ENCODE data around the gene RORC. TPM values are rescaled to one million over a fixed set of nuclear protein-coding genes. Genes with fewer than 3 reads are reported as not detected.
"Not testable (repeated sequence)": the region's sequence is repeated elsewhere in the genome, so short reads cannot be mapped to it uniquely, and the experiment has no call there.

The RORC gene
- total and polyA plus RNA-seq, 2 donors, result 19.9 to 56.8 TPM

GRCh38 chr1:151780736-151781135 lies 50.9 kb downstream of the RORC start:
- not testable (repeated sequence) for H3K27me3 ChIP-seq (ENCODE audit: control insufficient read depth in 2 of 2, insufficient read depth in 1 of 2, low read length in 1 of 2); DNase-seq (ENCODE audit: low read depth in 6 of 9, low spot score in 9 of 9); H3K27ac ChIP-seq (ENCODE audit: low read depth in 1 of 2, low read length in 1 of 2); H3K4me1 ChIP-seq (ENCODE audit: control insufficient read depth in 2 of 2, insufficient read depth in 2 of 2, low read length in 2 of 2); H3K9me3 ChIP-seq (ENCODE audit: control insufficient read depth in 2 of 2, insufficient read depth in 1 of 2, low read length in 1 of 2); H3K4me3 ChIP-seq (ENCODE audit: low read length in 2 of 2)
- WGBS, result 84% methylated on average over 5 of the region's 5 CpGs
- peaks cover 14 to 22% of the 10 kb centered on the region in 2 donors for H3K36me3 ChIP-seq (ENCODE audit: control insufficient read depth in 2 of 2, insufficient read depth in 2 of 2, low read length in 1 of 2)

DNA sequence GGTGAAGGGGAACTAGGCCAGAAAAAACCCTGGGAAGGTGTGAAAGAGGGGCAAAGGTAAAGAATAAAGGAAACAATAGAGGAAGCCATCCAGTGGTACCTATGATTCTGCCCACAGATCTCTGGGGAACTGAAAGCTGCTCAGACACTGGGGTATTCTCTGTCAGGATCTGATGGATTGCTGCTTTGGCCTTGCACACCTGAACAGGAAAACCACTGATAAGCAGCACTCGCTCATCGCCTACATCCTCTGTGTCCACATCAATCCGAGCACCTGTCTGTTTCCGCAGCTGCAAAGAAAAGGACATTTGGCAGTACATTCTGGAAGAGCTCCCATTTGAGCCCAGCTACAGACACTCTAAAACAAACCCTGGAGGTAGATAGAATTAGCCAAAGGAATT lies 51.8 kb downstream of the RORC start:
- Histone ChIP-seq H3K27ac (ENCODE audit: low read depth in 1 of 2, low read length in 1 of 2) (no peak overlapping the region), H3K4me3 (ENCODE audit: low read length in 2 of 2) (no peak overlapping the region), H3K4me1 (ENCODE audit: control insufficient read depth in 2 of 2, insufficient read depth in 2 of 2, low read length in 2 of 2) (peaks cover 8% of the 10 kb centered on the region in 2 donors), H3K9me3 (ENCODE audit: control insufficient read depth in 2 of 2, insufficient read depth in 1 of 2, low read length in 1 of 2) (no peaks in the 10 kb centered on the region), H3K36me3 (ENCODE audit: control insufficient read depth in 2 of 2, insufficient read depth in 2 of 2, low read length in 1 of 2) (peaks cover 16 to 28% of the 10 kb centered on the region in 2 donors), H3K27me3 (ENCODE audit: control insufficient read depth in 2 of 2, insufficient read depth in 1 of 2, low read length in 1 of 2) (no peaks in the 10 kb centered on the region)
- WGBS, result 11% methylated on average over 4 of the region's 4 CpGs
- no peak for DNase-seq (ENCODE audit: low read depth in 6 of 9, low spot score in 9 of 9)

DNA sequence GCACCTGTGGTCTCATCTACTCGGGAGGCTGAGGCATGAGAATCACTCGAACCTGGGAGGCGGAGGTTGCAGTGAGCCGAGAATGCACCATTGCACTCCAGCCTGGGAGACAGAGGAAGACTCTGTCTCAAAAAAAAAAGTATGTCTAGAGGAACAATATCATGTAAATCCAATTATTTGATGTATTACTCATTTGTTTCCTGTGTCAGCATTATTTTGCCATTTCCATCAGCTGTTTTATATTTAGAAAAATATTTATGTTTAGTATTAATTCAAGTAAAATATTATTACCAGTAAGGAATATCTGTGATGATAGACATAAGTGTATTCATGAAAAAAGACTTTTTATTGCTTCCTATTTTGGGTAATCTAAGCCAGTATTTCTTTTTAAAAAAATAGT lies 54.3 kb downstream of the RORC start:
- Histone ChIP-seq H3K4me3 (ENCODE audit: low read length in 2 of 2) (no peak overlapping the region), H3K27ac (ENCODE audit: low read depth in 1 of 2, low read length in 1 of 2) (no peak overlapping the region), H3K36me3 (ENCODE audit: control insufficient read depth in 2 of 2, insufficient read depth in 2 of 2, low read length in 1 of 2) (peaks cover 22 to 42% of the 10 kb centered on the region in 2 donors), H3K4me1 (ENCODE audit: control insufficient read depth in 2 of 2, insufficient read depth in 2 of 2, low read length in 2 of 2) (peaks cover 8% of the 10 kb centered on the region in 2 donors), H3K9me3 (ENCODE audit: control insufficient read depth in 2 of 2, insufficient read depth in 1 of 2, low read length in 1 of 2) (no peaks in the 10 kb centered on the region), H3K27me3 (ENCODE audit: control insufficient read depth in 2 of 2, insufficient read depth in 1 of 2, low read length in 1 of 2) (no peaks in the 10 kb centered on the region)
- WGBS, result 98% methylated on average over 4 of the region's 4 CpGs
- DNase-seq (ENCODE audit: low read depth in 6 of 9, low spot score in 9 of 9), result no peak

DNA sequence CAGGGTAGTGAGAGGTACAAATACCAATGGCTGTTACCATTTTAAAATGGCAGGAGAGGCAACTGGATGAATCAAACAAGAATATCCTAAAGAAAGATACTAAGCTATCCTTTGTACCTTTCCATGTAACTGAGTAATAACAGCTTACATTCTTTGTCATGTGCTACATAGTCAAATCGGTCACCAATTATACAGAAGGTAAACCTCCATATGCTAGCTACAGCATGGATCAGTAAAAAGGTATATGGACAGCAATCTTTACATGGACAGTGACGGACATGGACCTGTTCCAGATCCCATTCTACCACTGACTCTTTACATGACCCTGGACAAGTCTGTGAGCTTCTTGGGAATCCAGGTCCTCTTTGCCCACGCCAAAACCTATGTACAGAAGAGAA lies 54.9 kb downstream of the RORC start:
- Histone ChIP-seq H3K27ac (ENCODE audit: low read depth in 1 of 2, low read length in 1 of 2) (no peak overlapping the region), H3K36me3 (ENCODE audit: control insufficient read depth in 2 of 2, insufficient read depth in 2 of 2, low read length in 1 of 2) (peaks cover 21 to 42% of the 10 kb centered on the region in 2 donors), H3K9me3 (ENCODE audit: control insufficient read depth in 2 of 2, insufficient read depth in 1 of 2, low read length in 1 of 2) (no peaks in the 10 kb centered on the region), H3K4me1 (ENCODE audit: control insufficient read depth in 2 of 2, insufficient read depth in 2 of 2, low read length in 2 of 2) (peaks cover 7 to 8% of the 10 kb centered on the region in 2 donors), H3K4me3 (ENCODE audit: low read length in 2 of 2) (no peak overlapping the region), H3K27me3 (ENCODE audit: control insufficient read depth in 2 of 2, insufficient read depth in 1 of 2, low read length in 1 of 2) (no peaks in the 10 kb centered on the region)
- no peak for DNase-seq (ENCODE audit: low read depth in 6 of 9, low spot score in 9 of 9)
- WGBS, result 81% methylated on average over 3 of the region's 3 CpGs

DNA sequence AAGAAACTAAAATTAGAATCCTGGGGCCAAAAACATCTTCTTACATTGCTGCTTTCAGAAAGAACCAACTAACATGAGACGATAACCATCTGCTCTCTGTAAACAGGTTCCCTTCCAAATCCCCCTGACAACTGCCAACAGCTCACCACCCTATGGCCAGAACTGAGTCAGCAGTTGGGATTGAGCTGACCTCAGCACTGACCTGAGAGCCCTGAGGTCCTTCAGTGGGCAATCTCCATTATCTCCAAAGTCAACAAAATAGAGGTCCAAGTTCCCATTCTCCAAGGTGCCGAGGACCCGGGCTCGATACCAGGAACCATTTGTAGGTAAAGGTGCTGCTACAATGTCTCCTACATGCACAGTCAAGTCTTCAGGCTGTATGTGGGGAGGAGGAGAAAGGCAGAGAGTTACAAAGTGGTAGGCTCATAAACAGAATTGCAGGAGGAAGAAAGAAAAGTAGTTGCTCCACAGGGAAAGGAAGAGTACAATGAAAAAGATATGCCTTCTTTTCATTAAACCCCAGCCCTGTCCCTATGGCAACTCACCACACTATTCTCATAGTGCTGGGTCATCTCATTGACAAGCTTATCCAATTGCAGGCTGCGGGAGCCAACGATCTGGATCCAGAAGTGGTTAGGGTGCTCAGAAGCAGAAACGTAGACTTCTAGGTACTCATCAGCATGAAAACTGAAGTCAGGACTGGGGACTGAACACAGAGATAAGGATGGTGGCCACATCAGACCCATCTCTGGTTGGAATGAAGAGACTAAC lies 55.5 kb downstream of the RORC start:
- WGBS, result 99% methylated on average over 7 of the region's 7 CpGs
- no peak for DNase-seq (ENCODE audit: low read depth in 6 of 9, low spot score in 9 of 9)
- Histone ChIP-seq H3K9me3 (ENCODE audit: control insufficient read depth in 2 of 2, insufficient read depth in 1 of 2, low read length in 1 of 2) (no peaks in the 10 kb centered on the region), H3K27ac (ENCODE audit: low read depth in 1 of 2, low read length in 1 of 2) (no peak overlapping the region), H3K4me3 (ENCODE audit: low read length in 2 of 2) (no peak overlapping the region), H3K36me3 (ENCODE audit: control insufficient read depth in 2 of 2, insufficient read depth in 2 of 2, low read length in 1 of 2) (peaks cover 17 to 42% of the 10 kb centered on the region in 2 donors), H3K27me3 (ENCODE audit: control insufficient read depth in 2 of 2, insufficient read depth in 1 of 2, low read length in 1 of 2) (no peaks in the 10 kb centered on the region), H3K4me1 (ENCODE audit: control insufficient read depth in 2 of 2, insufficient read depth in 2 of 2, low read length in 2 of 2) (peaks cover 5 to 8% of the 10 kb centered on the region in 2 donors)

DNA sequence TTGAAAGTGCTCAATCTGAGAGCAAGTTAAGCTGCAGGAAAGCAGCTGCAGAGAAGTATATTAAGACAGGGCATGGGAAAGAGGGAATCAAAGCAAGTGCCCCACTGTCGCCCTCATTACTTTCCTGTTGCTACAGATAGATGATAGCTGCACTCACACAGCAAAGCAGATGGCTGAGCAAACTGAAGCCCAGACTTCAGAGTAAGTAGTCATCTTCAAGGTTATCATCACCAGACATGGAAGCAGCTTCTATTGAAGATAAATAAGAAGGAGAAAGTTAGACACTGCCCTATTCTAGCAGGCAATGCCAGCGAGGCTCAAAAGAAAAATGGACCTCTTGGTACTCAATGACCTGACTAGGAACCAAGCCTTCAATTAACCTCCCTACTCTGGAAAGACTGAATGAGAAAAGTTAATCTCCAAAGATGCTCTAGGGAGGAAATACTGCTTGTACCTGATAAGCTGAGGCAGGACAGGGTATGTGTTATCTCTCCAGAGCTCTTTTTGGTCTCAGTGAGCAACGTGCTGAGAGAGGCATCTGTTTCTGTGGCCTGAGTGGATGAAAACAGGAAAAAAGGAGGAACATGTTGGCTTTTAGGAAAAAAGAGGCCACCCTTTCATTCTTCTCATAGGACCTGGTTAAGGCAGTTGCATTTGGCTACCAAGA lies 57.2 kb downstream of the RORC start:
- Histone ChIP-seq H3K4me1 (ENCODE audit: control insufficient read depth in 2 of 2, insufficient read depth in 2 of 2, low read length in 2 of 2) (peaks cover 0 to 1% of the 10 kb centered on the region in 2 donors), H3K36me3 (ENCODE audit: control insufficient read depth in 2 of 2, insufficient read depth in 2 of 2, low read length in 1 of 2) (peaks cover 17 to 42% of the 10 kb centered on the region in 2 donors), H3K27me3 (ENCODE audit: control insufficient read depth in 2 of 2, insufficient read depth in 1 of 2, low read length in 1 of 2) (no peaks in the 10 kb centered on the region), H3K27ac (ENCODE audit: low read depth in 1 of 2, low read length in 1 of 2) (no peak overlapping the region), H3K9me3 (ENCODE audit: control insufficient read depth in 2 of 2, insufficient read depth in 1 of 2, low read length in 1 of 2) (no peaks in the 10 kb centered on the region), H3K4me3 (ENCODE audit: low read length in 2 of 2) (no peak overlapping the region)
- WGBS, result 70% methylated on average over 3 of the region's 3 CpGs
- no peak for DNase-seq (ENCODE audit: low read depth in 6 of 9, low spot score in 9 of 9)

DNA sequence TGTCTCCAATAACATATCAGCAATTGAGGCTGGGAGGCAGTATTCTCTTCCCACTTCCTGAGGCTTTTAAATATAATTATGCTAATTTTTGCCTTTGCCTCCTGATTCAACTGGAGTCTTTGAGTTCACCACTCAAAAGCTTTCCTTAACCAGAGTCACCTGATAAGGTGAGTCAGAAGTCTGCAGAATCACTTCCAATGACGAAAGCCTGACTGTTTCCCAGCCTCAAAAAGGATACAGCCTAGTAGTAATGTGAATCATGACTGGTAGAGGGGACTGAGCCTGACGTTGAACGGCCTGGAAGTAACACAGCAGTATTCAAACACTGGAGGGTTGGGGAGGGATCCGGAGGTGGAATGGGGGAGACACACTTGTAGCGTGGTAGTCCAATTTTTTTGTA lies 57.9 kb downstream of the RORC start:
- H3K27me3 ChIP-seq (ENCODE audit: control insufficient read depth in 2 of 2, insufficient read depth in 1 of 2, low read length in 1 of 2), result no peaks in the 10 kb centered on the region
- peaks cover 17 to 37% of the 10 kb centered on the region in 2 donors for H3K36me3 ChIP-seq (ENCODE audit: control insufficient read depth in 2 of 2, insufficient read depth in 2 of 2, low read length in 1 of 2)
- 93% methylated on average over 5 of the region's 5 CpGs for WGBS
- H3K9me3 ChIP-seq (ENCODE audit: control insufficient read depth in 2 of 2, insufficient read depth in 1 of 2, low read length in 1 of 2), result no peaks in the 10 kb centered on the region
- no peak overlapping the region for H3K27ac ChIP-seq (ENCODE audit: low read depth in 1 of 2, low read length in 1 of 2)
- H3K4me1 ChIP-seq (ENCODE audit: control insufficient read depth in 2 of 2, insufficient read depth in 2 of 2, low read length in 2 of 2), result no peaks in the 10 kb centered on the region
- DNase-seq (ENCODE audit: low read depth in 6 of 9, low spot score in 9 of 9), result no peak
- H3K4me3 ChIP-seq (ENCODE audit: low read length in 2 of 2), result no peak overlapping the region

- H3K27ac ChIP-seq (ENCODE audit: low read depth in 1 of 2, low read length in 1 of 2); H3K27me3 ChIP-seq (ENCODE audit: control insufficient read depth in 2 of 2, insufficient read depth in 1 of 2, low read length in 1 of 2); H3K4me1 ChIP-seq (ENCODE audit: control insufficient read depth in 2 of 2, insufficient read depth in 2 of 2, low read length in 2 of 2); H3K4me3 ChIP-seq (ENCODE audit: low read length in 2 of 2); H3K9me3 ChIP-seq (ENCODE audit: control insufficient read depth in 2 of 2, insufficient read depth in 1 of 2, low read length in 1 of 2); DNase-seq (ENCODE audit: low read depth in 6 of 9, low spot score in 9 of 9); H3K36me3 ChIP-seq (ENCODE audit: control insufficient read depth in 2 of 2, insufficient read depth in 2 of 2, low read length in 1 of 2): not testable (repeated sequence)
- whole genome bisulfite sequencing, result 95% methylated on average over 33 of the region's 34 CpGs
These were observed 62.3 kb downstream of the RORC start for GRCh38 chr1:151769270-151769669.

GRCh38 chr1:151768351-151769066 lies 63.1 kb downstream of the RORC start:
- not testable (repeated sequence) for H3K9me3 ChIP-seq (ENCODE audit: control insufficient read depth in 2 of 2, insufficient read depth in 1 of 2, low read length in 1 of 2); H3K27ac ChIP-seq (ENCODE audit: low read depth in 1 of 2, low read length in 1 of 2); H3K27me3 ChIP-seq (ENCODE audit: control insufficient read depth in 2 of 2, insufficient read depth in 1 of 2, low read length in 1 of 2); H3K36me3 ChIP-seq (ENCODE audit: control insufficient read depth in 2 of 2, insufficient read depth in 2 of 2, low read length in 1 of 2); H3K4me1 ChIP-seq (ENCODE audit: control insufficient read depth in 2 of 2, insufficient read depth in 2 of 2, low read length in 2 of 2); DNase-seq (ENCODE audit: low read depth in 6 of 9, low spot score in 9 of 9); H3K4me3 ChIP-seq (ENCODE audit: low read length in 2 of 2)
- 88% methylated on average over 2 of the region's 7 CpGs for WGBS

Measured in thymus (tissue), 11 donors.